Measurements from ENCODE around the gene SURF4.

Gene SURF4

DNA sequence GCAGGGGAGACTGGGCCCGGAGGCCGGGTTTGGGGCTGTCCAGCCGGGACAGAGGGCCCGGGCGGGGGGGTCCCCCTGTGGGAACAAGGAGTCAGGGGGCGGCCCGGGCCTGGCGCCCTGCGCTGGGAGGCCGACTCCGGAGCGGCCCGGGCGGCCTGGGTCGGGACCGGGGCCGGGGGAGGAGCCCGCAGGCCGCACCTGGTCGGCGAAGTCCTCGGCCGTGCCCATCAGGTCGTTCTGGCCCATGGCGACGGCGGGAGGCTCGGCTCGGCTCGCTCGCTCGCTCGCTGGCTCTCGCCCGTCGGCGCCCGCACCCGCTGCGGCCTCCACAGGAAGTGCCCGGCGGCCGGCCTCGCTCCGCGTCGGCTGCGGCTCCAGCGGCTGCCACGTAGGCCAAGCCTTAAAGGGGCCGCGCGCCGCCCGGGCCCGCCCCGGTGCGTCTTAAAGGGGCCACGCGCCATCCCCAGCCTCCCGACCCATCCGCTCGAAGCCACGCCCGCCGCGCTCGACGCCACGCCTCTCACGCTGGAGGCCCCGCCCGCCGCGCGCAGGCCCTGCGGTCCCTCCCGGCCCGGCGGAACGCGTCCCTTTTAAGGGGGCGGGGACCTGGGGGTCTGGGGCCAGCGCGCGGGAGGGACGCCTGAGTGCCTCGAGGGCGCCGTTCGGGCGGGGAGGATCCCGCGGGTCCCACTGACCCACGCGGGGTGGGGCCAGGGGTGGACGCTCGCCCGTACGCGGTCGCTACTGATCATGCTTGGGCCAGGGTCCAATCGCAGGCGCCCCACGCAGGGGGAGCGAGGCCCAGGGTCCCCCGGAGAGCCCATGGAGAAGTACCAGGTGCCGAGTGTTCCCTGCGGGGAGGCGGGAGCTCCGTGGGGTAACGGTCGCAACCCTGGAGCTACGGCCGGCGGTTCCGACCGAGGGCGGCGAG, at the start of gene SURF4, which contains the start of gene STKLD1:
TSS of gene SURF4 (minus strand) at position 337 of the 931 bp plus-strand sequence. CDS start at position 246, 91 bp downstream.
TSS of gene STKLD1 (plus strand) at position 643 of the 931 bp plus-strand sequence. CDS start at position 751, 108 bp downstream.
- DNase-seq = peak; percentile 92

GRCh38 chr9:133425049-133425632, 49.3 kb upstream of the SURF4 start:
- DNase-seq = no peak

- no peak for DNase-seq
Observed at GRCh38 chr9:133424187-133424586, 48.3 kb upstream of the SURF4 start.

GRCh38 chr9:133423216-133423615, 47.4 kb upstream of the SURF4 start:
- no peak for DNase-seq

- peak; percentile 33 for DNase-seq
Observed at GRCh38 chr9:133421615-133422542, 46.0 kb upstream of the SURF4 start, which contains the start of gene ADAMTS13. TSS of gene ADAMTS13 (plus strand) at chr9:133422367. CDS start at chr9:133422444, 77 bp downstream.

DNA sequence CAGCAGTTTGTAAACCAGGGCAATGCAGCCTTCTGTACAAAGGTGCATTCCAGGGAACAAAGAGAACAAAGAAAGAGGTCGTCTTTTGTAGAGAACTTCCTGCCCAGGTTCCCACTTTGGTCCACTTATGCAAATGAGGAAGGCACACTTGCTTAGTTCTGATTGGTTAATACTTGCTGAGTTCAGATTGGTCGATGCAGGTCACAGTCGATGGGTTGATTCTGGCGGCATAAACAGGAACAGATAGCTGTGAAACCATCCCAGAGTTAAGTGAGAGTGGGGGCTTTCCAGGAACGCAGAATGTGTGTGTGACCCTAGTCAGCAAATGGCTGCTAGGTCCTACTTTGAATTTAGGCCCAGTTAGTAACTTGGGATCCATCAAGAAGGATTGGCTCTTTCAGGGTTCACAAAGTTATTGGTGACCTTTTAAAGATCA, 44.5 kb upstream of the SURF4 start:
- DNase-seq = no peak

- DNase-seq = no peak
Observed at GRCh38 chr9:133419005-133419404, 43.1 kb upstream of the SURF4 start.

DNA sequence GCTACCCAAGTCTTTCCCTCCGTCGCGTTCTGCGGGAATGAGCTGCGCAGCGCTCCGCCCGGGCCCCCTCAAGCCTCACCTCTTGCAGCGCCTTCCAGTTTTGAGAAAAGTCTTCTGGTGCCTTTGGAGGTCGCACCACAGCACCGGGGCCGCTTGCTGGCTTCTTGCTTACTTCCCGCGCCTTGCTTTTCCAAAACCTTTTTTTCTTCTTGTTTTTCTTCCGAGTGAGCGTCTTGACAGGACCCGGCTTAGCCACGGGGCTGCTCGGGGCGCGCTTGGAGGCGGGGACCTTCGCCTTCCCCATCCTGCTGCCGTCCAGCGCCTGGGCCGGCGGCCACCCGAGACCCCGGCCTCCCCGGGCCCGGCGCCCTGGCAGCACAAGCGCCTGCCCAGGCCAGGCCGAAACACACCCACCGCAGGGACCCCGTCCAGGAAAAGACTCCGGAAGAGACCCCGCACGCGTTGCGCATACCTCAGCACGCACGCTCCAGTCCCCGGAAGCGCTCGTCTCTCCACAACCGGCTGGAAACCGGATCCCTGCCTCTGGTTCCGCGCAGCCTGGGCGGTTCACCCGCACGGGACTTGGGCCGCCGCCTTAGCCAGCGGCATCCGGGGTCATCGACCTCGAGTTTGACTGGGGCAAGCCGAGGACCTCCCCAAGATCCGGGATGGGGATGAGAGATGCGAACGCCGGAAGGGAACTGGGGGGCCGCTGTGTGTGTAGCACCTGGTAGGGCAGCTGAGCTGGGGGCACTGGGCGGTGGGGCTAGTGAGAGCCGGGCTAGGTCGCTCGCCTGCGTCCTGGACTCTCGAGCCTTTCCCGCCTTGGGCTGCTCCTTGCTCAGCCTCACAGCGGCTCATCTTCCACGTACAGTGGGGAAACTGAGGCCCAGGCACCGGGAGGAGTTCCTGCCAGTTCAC, 41.9 kb upstream of the SURF4 start, which contains the start of gene REXO4:
TSS of gene REXO4 (minus strand) at position 470 of the 921 bp plus-strand sequence. CDS start at position 304, 166 bp downstream.
- DNase-seq = peak; percentile 81

DNA sequence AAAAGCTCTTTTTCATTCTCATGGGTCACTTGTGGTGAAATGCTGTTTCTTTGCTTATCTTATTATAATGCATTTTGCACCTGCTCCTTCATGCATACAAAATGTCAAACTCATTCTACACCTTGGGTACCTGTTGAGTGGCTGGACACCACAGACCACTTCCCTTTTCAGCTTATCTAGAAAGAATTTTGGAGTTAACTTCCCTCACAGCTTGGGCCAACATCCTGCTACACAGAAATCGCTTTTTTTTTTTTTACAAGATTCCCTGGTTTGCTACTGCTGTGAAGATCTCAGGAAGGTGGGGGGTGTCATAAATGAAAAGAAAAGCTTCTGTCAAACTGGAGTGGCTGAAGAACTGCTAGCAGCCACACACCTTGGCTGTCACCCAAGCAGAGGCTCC, 39.3 kb upstream of the SURF4 start:
- no peak for DNase-seq

- no peak for DNase-seq
Observed at GRCh38 chr9:133408042-133408441, 32.2 kb upstream of the SURF4 start.

GRCh38 chr9:133406480-133407307, 30.8 kb upstream of the SURF4 start:
- peak; percentile 84 for DNase-seq

DNA sequence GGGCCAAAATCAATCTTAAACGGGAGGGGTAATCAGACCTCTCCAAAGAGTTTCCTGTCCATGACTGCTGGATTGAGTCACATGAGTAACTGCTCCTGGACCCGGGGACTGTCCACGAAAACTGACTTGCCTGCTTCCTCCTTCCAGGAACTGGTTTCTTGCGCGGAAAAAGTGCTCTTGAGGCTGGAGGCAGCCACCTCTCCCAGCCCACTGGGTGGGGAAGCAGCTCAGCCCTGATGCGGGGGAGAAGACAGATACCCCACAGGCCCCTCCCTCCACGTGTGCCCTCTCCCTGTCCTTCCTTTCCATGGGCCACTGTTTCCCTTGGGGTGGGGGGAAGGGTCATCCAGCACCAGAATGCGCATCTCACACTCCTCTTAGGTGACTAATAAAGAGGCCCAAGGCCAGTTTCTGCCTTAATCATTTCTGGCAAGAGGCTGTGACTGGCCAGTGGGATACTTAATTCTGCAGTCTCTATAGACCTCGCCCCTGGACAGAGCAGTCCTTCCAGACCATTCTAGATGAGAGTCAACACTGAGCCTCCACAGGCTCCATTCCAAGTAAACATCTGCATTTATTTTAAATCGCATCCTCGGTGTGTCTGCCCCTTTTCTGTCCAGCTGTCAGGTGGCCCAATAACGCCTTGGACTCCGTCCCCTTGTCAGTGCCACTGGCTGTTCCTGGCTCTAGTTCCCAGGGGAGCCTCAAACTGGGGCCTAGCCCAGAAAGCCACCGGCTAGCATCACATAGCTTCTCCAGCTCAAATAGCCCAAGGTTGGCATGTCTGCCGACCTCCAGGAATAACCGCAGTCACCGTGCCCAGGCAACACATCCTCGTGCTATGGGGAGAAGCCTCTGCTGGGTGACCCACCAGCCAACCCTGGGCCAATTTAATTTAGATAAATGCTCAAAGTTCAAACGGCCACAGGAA, 29.9 kb upstream of the SURF4 start:
- no peak for DNase-seq

DNA sequence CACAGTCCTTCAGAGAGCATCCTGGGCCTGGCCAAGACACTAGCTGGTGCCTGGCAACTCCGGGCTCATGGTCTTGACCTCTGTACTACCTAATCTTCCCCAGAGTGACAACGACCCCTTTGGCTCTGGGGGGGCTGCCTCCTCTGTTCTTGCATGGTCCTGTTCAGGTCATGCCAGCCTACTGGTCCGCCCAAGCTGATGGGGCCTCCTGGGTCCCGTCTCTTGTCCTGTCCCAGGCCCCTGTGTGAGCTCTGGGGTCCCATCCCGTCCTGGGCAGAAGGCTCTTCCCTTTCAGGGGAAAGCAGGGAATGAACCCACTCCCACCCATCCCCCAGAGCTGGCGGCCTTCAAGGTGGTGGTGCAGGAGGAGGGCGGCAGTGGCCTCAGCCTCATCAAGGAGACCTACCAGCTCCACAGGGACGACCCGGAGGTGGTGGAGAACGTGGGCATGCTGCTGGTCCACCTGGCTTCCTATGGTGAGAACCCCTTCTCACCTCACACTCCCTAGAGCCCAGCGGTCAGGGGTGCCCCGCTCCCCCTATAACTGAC, 28.7 kb upstream of the SURF4 start:
- no peak for DNase-seq

- peak; percentile 41 for DNase-seq
Observed at GRCh38 chr9:133403766-133404453, 28.1 kb upstream of the SURF4 start.

- DNase-seq = no peak
Observed at GRCh38 chr9:133402689-133403088, 26.8 kb upstream of the SURF4 start.

DNA sequence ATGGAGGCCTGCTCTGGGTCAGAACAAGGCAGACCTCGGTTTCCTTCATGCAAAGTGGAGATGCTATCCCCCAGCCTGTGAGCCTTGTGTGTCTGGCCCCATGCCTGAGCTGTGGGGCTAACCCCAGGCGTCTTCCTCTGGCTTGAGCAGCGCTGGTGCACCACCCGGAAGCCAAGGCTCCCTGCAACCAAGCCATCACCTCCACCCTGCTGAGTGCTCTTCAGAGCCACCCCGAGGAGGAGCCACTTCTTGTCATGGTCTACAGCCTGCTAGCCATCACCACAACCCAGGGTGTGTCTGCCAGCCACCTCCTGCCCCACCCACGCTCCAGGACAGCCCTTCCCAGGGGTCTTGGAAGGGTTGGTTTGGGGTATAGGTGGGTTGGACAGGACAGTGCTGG, 25.7 kb upstream of the SURF4 start:
- DNase-seq = no peak

- DNase-seq = no peak
Observed at GRCh38 chr9:133400292-133400691, 24.4 kb upstream of the SURF4 start.

- DNase-seq = no peak
Observed at GRCh38 chr9:133397895-133398294, 22.0 kb upstream of the SURF4 start.

Measured in stimulated activated naive CD4-positive, alpha-beta T cell treated with Interleukin-2 at 50 U/mL for 16 hours (primary cell).